Adipocyte (in vitro differentiated cells): Measurements from ENCODE around the gene GNAT1.
A peak's percentile ranks its signal among the peaks of the same experiment; 100 is the strongest.

Source experiments
- DNase-seq: peaks from one replicate; pipeline ENCODE4 v3.0.0-alpha.2; 2015; ENCODE audit warnings: low read depth
- H3K27me3 ChIP-seq: replicated peaks from 2 replicates; pipeline ENCODE4 v1.7.0; 2013; ENCODE audit warnings: mild to moderate bottlenecking, low read length, moderate library complexity; ENCODE audit not compliant: control insufficient read depth, insufficient read depth
- H3K36me3 ChIP-seq: 2 replicates; pipeline ENCODE4 v1.7.0; 2013; ENCODE audit warnings: low read length, mild to moderate bottlenecking, moderate library complexity; ENCODE audit not compliant: control insufficient read depth, insufficient read depth, severe bottlenecking
- H3K4me1 ChIP-seq: 2 replicates; pipeline ENCODE4 v1.7.0; 2013; ENCODE audit warnings: mild to moderate bottlenecking, low read length, moderate library complexity; ENCODE audit not compliant: control insufficient read depth, insufficient read depth
- H3K4me3 ChIP-seq: 2 replicates; pipeline ENCODE4 v1.7.0; 2013; ENCODE audit warnings: mild to moderate bottlenecking, low read length, moderate library complexity
- H3K9ac ChIP-seq: 2 replicates; pipeline ENCODE4 v1.7.0; 2013; ENCODE audit warnings: mild to moderate bottlenecking, low read length, moderate library complexity
- H3K9me3 ChIP-seq: 2 replicates; pipeline ENCODE4 v1.7.0; 2013; ENCODE audit warnings: mild to moderate bottlenecking, low read length, moderate library complexity; ENCODE audit not compliant: control insufficient read depth

The GNAT1 gene

DNA sequence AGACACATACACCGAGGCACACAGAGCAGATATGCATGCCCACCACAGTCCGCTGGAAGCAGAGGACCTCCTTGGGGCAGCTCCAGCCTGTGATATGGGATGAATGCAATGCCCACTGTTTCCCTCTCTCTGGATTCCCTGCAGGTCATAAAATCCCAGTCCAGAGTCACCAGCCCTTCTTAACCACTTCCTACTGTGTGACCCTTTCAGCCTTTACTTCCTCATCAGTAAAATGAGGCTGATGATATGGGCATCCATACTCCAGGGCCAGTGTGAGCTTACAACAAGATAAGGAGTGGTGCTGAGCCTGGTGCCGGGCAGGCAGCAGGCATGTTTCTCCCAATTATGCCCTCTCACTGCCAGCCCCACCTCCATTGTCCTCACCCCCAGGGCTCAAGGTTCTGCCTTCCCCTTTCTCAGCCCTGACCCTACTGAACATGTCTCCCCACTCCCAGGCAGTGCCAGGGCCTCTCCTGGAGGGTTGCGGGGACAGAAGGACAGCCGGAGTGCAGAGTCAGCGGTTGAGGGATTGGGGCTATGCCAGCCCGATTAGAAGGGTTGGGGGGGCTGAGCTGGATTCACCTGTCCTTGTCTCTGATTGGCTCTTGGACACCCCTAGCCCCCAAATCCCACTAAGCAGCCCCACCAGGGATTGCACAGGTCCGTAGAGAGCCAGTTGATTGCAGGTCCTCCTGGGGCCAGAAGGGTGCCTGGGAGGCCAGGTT, at the start of gene GNAT1:
Gene GNAT1 (plus strand): TSS at position 675 of the 725 bp plus-strand sequence. CDS start 116 bp downstream, outside the sequence.
- Histone ChIP-seq H3K9ac (no peak within 1 kb of the TSS), H3K4me3 (no peak within 1 kb of the TSS), H3K36me3 (no peaks in the 10 kb centered on the region), H3K4me1 (peaks cover 2% of the 10 kb centered on the region), H3K9me3 (no peaks in the 10 kb centered on the region), H3K27me3 (peaks cover 47% of the 10 kb centered on the region)
- no peak for DNase-seq

DNA sequence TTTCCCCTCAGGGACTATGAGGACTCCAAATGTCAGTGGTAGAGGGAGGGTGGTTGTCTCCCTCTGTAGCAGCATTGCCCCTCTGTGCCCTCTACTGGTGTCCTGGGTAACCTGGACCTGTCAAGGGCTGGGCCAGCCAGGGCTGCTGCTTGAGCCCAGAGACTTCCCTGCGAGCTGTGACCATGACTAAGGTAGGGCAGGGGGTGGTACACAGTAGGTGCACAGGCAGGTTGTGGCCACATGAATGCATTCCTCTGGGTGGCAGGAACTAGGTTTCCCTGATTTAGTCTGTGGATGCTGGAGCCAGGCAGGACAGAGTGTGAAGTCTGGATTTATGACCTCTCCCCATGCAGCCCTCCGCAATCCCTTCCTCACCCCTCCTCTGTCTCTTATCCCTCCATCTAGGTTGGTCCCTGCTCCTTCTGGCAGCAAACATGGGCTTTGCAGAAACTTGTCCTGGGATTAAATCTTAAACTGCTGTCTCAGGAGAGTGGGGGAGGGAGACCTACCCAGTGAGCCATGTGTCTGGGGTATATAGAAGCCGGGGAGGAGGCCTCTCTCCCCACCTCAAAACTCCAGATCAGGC, 45.0 kb upstream of the GNAT1 start:
- Histone ChIP-seq H3K27me3 (peaks cover 14% of the 10 kb centered on the region), H3K4me1 (no peaks in the 10 kb centered on the region), H3K36me3 (no peaks in the 10 kb centered on the region), H3K4me3 (no peak overlapping the region), H3K9me3 (no peaks in the 10 kb centered on the region), H3K9ac (no peak overlapping the region)
- no peak for DNase-seq

DNA sequence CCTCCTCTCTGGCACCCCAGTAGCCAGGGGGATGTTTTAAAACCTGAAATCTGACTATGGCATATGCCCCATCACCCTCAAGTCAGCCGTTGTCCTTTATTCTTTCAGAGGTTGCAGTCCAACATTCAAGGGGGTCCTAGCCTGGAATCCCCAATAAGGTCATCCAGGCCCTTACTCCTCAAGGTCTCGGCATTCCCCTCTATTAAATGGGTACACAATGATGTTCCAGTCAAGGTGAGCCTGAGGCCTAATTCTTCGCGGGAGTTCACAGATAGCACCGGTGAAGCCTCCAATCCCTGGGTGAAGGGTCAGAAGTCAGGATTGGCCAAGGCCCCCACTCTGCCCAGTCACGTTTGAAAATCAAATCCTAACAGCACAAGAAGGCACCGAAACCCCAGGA, 44.4 kb upstream of the GNAT1 start:
- Histone ChIP-seq H3K4me3 (no peak overlapping the region), H3K4me1 (no peaks in the 10 kb centered on the region), H3K9ac (no peak overlapping the region), H3K9me3 (no peaks in the 10 kb centered on the region), H3K27me3 (peaks cover 14% of the 10 kb centered on the region), H3K36me3 (no peaks in the 10 kb centered on the region)
- no peak for DNase-seq

DNA sequence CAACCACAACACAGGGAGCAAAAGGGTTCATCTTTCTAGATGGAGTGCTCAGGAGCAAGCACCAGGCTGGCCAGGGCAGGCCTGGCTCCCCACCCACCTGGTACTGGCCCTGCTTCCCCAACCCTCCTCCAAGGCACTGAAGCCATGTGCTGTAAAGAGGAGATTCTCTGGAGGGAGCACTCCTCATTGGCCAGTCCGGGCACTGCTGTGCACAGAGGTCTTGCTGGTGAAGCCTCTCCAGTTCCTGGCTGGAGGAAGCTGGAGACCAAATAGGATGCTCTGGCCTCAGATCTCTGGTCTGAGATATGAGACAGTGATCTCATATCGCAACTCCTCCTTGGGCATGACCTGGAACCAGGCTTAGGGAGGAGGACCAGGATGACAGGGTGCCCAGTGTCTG, 44.0 kb upstream of the GNAT1 start:
- H3K4me1 ChIP-seq: no peaks in the 10 kb centered on the region
- peaks cover 14% of the 10 kb centered on the region for H3K27me3 ChIP-seq
- H3K9me3 ChIP-seq: no peaks in the 10 kb centered on the region
- no peaks in the 10 kb centered on the region for H3K36me3 ChIP-seq
- no peak for DNase-seq
- H3K4me3 ChIP-seq: no peak overlapping the region
- H3K9ac ChIP-seq: no peak overlapping the region

DNA sequence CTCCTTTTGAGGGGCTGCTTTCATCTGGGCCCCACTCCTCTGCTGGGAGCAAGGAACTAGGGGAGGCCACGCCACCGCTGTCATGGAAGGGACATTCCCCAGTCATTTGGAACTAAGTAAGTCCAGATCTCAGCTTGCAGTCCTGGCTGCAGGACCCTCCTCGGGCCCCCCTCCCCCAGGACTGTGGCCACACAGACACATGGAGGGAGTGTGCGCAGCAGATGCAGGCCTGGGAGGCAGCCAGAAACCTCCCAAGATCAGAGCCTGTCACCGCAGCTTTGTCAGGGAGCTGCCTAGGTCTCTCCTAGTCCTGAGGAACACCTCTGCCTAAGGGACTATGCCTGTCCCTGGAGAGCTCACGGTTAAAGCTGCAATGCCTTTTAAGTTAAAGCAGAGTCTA, 43.5 kb upstream of the GNAT1 start:
- no peak overlapping the region for H3K9ac ChIP-seq
- H3K36me3 ChIP-seq: no peaks in the 10 kb centered on the region
- no peak for DNase-seq
- H3K27me3 ChIP-seq: peaks cover 14% of the 10 kb centered on the region
- H3K4me3 ChIP-seq: no peak overlapping the region
- H3K9me3 ChIP-seq: no peaks in the 10 kb centered on the region
- no peaks in the 10 kb centered on the region for H3K4me1 ChIP-seq

DNA sequence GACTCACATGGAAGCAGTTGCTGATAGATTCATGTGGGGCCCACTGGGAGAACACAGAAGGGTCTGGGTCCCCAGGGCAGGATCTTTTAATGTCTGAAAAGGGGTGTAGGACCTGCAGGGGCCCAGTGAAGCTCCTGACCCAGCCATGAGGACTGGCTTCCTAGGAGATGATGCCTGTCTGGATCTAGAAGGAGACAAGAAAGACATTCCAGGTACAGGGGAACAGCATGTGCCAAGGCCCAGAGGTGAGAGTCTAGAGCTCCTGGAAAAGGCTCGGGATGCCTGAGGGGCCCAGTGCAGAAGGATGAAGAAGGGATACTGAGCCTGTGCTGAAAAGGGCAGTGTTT, 41.0 kb upstream of the GNAT1 start:
- no peak overlapping the region for H3K4me3 ChIP-seq
- H3K27me3 ChIP-seq: peaks cover 21% of the 10 kb centered on the region
- H3K36me3 ChIP-seq: no peaks in the 10 kb centered on the region
- no peak for DNase-seq
- no peaks in the 10 kb centered on the region for H3K9me3 ChIP-seq
- H3K4me1 ChIP-seq: no peaks in the 10 kb centered on the region
- H3K9ac ChIP-seq: no peak overlapping the region

DNA sequence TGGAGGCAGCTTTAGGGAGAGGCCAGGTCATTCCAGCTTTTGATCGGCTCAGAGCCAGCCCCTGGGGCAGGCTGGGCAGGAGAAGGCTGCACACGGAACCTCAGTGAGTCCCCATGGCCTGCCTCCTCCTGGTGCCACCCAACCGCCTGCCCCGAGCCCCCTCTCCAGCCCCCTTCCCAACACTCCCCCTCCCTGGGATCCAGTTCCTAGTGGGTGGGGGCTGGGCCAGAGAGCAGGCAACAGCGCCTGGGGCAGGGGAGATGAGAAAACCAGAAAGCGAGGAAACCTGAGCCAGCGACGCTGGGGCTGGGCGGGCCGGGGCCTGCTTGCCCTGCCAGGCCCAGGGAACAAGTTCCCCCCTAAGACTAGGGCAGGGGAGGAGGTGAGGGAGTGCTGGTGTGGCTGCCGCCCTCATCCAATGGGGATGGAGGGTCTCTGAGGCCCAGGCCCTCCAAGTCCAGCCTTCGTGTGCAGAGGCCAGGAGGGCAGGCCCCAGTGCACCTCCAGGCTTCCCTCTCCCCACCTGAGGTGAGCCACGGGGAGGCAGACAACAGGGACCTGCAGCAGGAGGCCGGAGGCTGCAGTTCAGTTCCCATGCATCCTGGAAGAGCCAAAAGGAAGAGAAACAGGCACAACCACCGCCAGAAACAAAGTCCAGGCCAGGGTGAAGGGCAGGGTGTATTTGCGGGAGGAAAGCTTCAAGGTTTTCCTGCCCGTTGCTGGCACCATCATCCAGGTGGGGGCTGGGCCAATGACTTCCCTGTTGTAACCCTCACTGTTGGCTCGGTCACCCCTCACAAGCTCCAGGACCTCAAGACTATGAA, 40.3 kb upstream of the GNAT1 start:
- Histone ChIP-seq H3K27me3 (peaks cover 27% of the 10 kb centered on the region), H3K9me3 (no peaks in the 10 kb centered on the region), H3K4me1 (no peaks in the 10 kb centered on the region), H3K9ac (no peak overlapping the region), H3K36me3 (no peaks in the 10 kb centered on the region), H3K4me3 (no peak overlapping the region)
- no peak for DNase-seq

DNA sequence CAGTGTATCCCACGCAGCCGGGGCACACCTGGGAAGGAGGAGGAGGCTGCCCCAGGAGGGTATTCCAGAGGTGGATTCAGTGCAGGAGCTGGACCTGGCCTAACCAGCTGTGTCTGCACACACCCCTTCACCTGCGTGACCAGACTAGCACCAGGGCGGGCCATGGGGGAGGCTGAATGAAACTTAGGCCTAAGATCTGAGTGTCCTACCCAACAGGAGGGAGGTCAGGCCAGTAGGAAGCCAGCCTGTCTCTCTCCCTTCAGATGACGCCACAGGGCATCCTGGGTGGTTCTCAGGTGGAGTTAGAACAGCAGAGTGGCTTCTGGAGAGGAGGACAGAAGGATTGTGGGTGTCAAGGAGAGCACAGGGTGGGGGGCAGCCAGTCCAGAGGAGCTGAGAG, 39.7 kb upstream of the GNAT1 start:
- Histone ChIP-seq H3K4me1 (no peaks in the 10 kb centered on the region), H3K27me3 (peaks cover 31% of the 10 kb centered on the region), H3K4me3 (no peak overlapping the region), H3K36me3 (no peaks in the 10 kb centered on the region), H3K9ac (no peak overlapping the region), H3K9me3 (no peaks in the 10 kb centered on the region)
- DNase-seq: no peak

DNA sequence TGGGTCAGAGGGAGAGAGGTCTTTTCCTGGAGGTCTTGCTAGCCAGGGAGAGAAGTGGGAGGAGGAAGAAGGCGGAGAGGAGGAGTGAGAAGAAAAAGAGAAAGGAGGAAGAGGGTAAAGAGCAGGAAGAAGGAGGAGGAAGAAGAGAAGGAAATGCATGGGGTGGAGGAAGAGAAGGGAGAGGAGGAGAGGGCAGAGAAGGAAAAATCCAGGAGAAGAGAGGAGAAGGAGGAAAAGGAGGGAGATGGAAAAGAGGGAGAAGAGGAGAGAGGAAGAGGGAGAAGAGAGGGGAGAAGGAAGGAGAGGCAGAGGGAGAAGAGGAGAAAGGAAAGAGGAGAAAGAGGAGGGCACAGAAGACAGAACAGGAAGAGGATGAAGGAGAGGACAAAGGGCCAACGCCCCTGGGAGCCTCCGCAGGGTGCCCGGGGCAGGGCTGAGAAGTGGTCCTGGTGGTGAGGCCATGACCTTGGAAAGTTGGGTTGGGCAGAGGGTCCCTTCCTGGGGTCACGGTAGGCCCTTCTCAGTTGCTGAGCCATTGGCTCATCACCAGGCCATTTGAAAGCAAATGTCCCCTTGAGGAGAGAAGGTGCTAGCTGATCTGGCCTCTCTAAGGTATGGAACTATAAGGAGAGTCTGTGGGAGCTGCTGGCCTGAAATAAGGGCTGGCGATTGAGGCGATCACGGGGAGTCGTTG, 37.5 kb upstream of the GNAT1 start:
- H3K36me3 ChIP-seq: no peaks in the 10 kb centered on the region
- no peak overlapping the region for H3K9ac ChIP-seq
- H3K4me3 ChIP-seq: no peak overlapping the region
- peaks cover 24% of the 10 kb centered on the region for H3K27me3 ChIP-seq
- no peaks in the 10 kb centered on the region for H3K9me3 ChIP-seq
- H3K4me1 ChIP-seq: no peaks in the 10 kb centered on the region
- no peak for DNase-seq

DNA sequence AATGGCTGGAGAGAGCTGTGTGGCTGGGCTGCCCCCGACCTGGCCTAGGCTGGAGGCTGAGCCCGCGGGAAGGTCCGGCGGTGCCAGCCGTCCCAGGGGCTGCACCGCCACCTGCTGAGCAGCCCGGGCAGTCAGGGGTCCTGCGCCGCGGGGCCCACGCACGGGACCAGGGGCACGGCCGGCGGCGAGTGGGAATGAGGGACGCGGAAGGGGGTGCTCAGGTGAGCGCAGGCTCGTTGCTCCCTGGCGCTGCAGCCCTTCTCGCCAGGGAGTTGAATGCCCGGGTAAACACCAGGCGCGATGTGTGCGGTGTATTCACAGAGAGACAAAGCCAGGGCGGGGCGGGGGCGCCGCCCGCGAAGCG, 37.0 kb upstream of the GNAT1 start:
- no peaks in the 10 kb centered on the region for H3K9me3 ChIP-seq
- DNase-seq: no peak
- H3K4me3 ChIP-seq: no peak overlapping the region
- H3K36me3 ChIP-seq: no peaks in the 10 kb centered on the region
- no peak overlapping the region for H3K9ac ChIP-seq
- no peaks in the 10 kb centered on the region for H3K4me1 ChIP-seq
- H3K27me3 ChIP-seq: peaks cover 26% of the 10 kb centered on the region

DNA sequence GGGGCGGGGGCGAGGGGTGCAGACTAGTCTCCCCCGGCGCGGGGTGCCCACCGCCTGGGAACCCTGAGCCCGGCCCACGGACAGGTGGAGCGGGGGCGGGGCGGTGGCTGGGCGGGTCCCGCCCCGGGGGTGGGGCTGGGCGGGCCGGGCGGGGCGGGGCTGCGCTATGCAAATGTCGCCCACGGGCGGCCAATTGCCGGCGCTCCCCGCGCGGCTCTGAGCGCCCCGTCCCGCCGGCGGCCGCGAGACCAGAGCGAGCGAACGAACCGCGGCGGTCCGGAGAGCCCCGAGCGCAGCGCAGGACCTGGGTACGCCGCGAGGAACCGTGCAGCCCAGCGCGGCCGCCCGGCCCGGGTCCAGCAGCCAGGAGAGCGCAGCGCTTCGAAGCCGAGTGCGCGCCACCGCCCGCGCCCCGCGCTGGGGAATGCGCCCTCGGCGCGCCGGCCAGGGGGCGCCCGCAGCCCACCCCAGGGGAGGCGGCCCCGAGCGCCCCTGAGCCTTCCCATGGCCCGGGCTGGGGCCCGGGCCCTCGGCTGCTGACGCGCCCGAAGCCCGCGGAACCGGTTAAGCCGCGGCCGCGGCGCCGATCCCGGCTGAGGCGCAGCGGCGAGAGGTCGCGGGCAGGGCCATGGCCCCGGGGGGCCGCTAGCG, 36.4 kb upstream of the GNAT1 start, which contains the start of gene SEMA3F:
Gene SEMA3F (plus strand): TSS at position 485 of the 651 bp plus-strand sequence. CDS start 4,299 bp downstream, outside the sequence.
- DNase-seq: peak; percentile 90
- Histone ChIP-seq H3K9me3 (no peaks in the 10 kb centered on the region), H3K4me1 (no peaks in the 10 kb centered on the region), H3K4me3 (peak within 1 kb of the TSS; percentile 54), H3K9ac (no peak within 1 kb of the TSS), H3K27me3 (peaks cover 26% of the 10 kb centered on the region), H3K36me3 (no peaks in the 10 kb centered on the region)
